Measurements from ENCODE around the gene PINK1. TPM values are rescaled to one million over a fixed set of nuclear protein-coding genes. Genes with fewer than 3 reads are reported as not detected.

Gene PINK1
- total RNA-seq = 10 to 100 TPM; 42.5 to 45.4 TPM
- polyA plus RNA-seq = 10 to 100 TPM; 37.5 to 39.2 TPM
- long read RNA-seq, donor 1, transcript PINK1-201 (8 exons, 2,660 nt) = major isoform, 18 of 217 reads
- long read RNA-seq, donor 1, partial matches to known transcripts = 198 of 217 reads
- long read RNA-seq, donor 1, other reads (novel, unspliced or antisense) = 0 of 217 reads
- long read RNA-seq, donor 2, partial matches to known transcripts = 73 of 110 reads
- long read RNA-seq, donor 2, other reads (novel, unspliced or antisense) = 34 of 110 reads
- long read RNA-seq, donor 3, partial matches to known transcripts = 0 of 5 reads
- long read RNA-seq, donor 3, other reads (novel, unspliced or antisense) = 0 of 5 reads
- long read RNA-seq, donor 4, partial matches to known transcripts = 85 of 119 reads
- long read RNA-seq, donor 4, other reads (novel, unspliced or antisense) = 34 of 119 reads
- long read RNA-seq, donor 5, transcript PINK1-201 (8 exons, 2,660 nt) = major isoform, 9 of 253 reads
- long read RNA-seq, donor 5, partial matches to known transcripts = 244 of 253 reads
- long read RNA-seq, donor 5, other reads (novel, unspliced or antisense) = 0 of 253 reads

- Histone ChIP-seq H3K4me3 (peak within 1 kb of the TSS; percentile 98), H3K36me3 (ENCODE audit: control insufficient read depth in 4 of 4, insufficient read depth in 4 of 4, low read length in 4 of 4) (peaks cover 0 to 5% (median 2%) of the 10 kb centered on the region in 4 donors), H3K9me3 (ENCODE audit: control insufficient read depth in 4 of 4, insufficient read depth in 3 of 4, low read length in 3 of 4) (no peaks in the 10 kb centered on the region), H3K4me1 (ENCODE audit: control insufficient read depth in 5 of 5, insufficient read depth in 5 of 5, low read length in 5 of 5) (peaks cover 0 to 13% (median 4%) of the 10 kb centered on the region in 5 donors), H3K27me3 (ENCODE audit: control insufficient read depth in 3 of 3, insufficient read depth in 3 of 3, low read length in 2 of 3) (no peaks in the 10 kb centered on the region), H3K9ac (ENCODE audit: insufficient read depth in 1 of 2, low read length in 2 of 2) (peak within 1 kb of the TSS; percentile 56 to 72), H3K27ac (ENCODE audit: low read depth in 1 of 2, low read length in 1 of 2) (peak within 1 kb of the TSS; percentile 96 to 100)
- WGBS, 2 donors = 1 to 2% methylated on average over 58 to 93 of the region's 93 CpGs
- DNase-seq (peak; percentile 77 to 86 (median 84)), ATAC-seq (ENCODE audit: insufficient read depth, low FRiP score) (peak; percentile 82)
- TF ChIP-seq CTCF (IDR thresholded peaks at IDR 0.05; ENCODE audit: control extremely low read depth, extremely low read depth) = peak; percentile 94
These were observed at the start of gene PINK1 for GRCh38 chr1:20633190-20634064. PINK1 (plus strand) TSS chr1:20633458; CDS start chr1:20633549, 91 bp downstream.

GRCh38 chr1:20584890-20585289, 48.4 kb upstream of the PINK1 start:
- no peak for ATAC-seq (ENCODE audit: insufficient read depth, low FRiP score)
- no peak overlapping the region for H3K27ac ChIP-seq (ENCODE audit: low read depth in 1 of 2, low read length in 1 of 2)
- 31 to 54% methylated on average over 2 of the region's 2 CpGs for WGBS, 2 donors
- no peak for TF ChIP-seq CTCF (IDR thresholded peaks at IDR 0.05; ENCODE audit: control extremely low read depth, extremely low read depth)
- peaks cover 0 to 12% (median 9%) of the 10 kb centered on the region in 5 donors for H3K4me1 ChIP-seq (ENCODE audit: control insufficient read depth in 5 of 5, insufficient read depth in 5 of 5, low read length in 5 of 5)
- H3K9me3 ChIP-seq (ENCODE audit: control insufficient read depth in 4 of 4, insufficient read depth in 3 of 4, low read length in 3 of 4) = peaks cover 0 to 6% (median 0%) of the 10 kb centered on the region in 4 donors
- H3K4me3 ChIP-seq = no peak overlapping the region
- H3K36me3 ChIP-seq (ENCODE audit: control insufficient read depth in 4 of 4, insufficient read depth in 4 of 4, low read length in 4 of 4) = no peaks in the 10 kb centered on the region
- H3K27me3 ChIP-seq (ENCODE audit: control insufficient read depth in 3 of 3, insufficient read depth in 3 of 3, low read length in 2 of 3) = peaks cover 0 to 14% (median 13%) of the 10 kb centered on the region in 3 donors
- DNase-seq = no peak
- H3K9ac ChIP-seq (ENCODE audit: insufficient read depth in 1 of 2, low read length in 2 of 2) = no peak overlapping the region

- Histone ChIP-seq H3K9ac (ENCODE audit: insufficient read depth in 1 of 2, low read length in 2 of 2) (no peak overlapping the region), H3K27ac (ENCODE audit: low read depth in 1 of 2, low read length in 1 of 2) (no peak overlapping the region), H3K9me3 (ENCODE audit: control insufficient read depth in 4 of 4, insufficient read depth in 3 of 4, low read length in 3 of 4) (peaks cover 0 to 6% (median 0%) of the 10 kb centered on the region in 4 donors), H3K36me3 (ENCODE audit: control insufficient read depth in 4 of 4, insufficient read depth in 4 of 4, low read length in 4 of 4) (no peaks in the 10 kb centered on the region), H3K27me3 (ENCODE audit: control insufficient read depth in 3 of 3, insufficient read depth in 3 of 3, low read length in 2 of 3) (peaks cover 0 to 24% (median 24%) of the 10 kb centered on the region in 3 donors), H3K4me1 (ENCODE audit: control insufficient read depth in 5 of 5, insufficient read depth in 5 of 5, low read length in 5 of 5) (peaks cover 0 to 15% (median 9%) of the 10 kb centered on the region in 5 donors), H3K4me3 (no peak overlapping the region)
- no peak for DNase-seq
- no peak for TF ChIP-seq CTCF (IDR thresholded peaks at IDR 0.05; ENCODE audit: control extremely low read depth, extremely low read depth)
- ATAC-seq (ENCODE audit: insufficient read depth, low FRiP score) = no peak
- WGBS, 2 donors = 71 to 90% methylated on average over 9 of the region's 10 CpGs
These were observed 46.2 kb upstream of the PINK1 start for GRCh38 chr1:20586953-20587660.

Data from lung (tissue), 16 donors.